Caco-2 (cell line): Measurements from ENCODE around the gene ADGRL2. TPM values are rescaled to one million over a fixed set of nuclear protein-coding genes. Genes with fewer than 3 reads are reported as not detected.
A peak's percentile ranks its signal among the peaks of the same experiment; 100 is the strongest.

Experiments used
- BruUV-seq: library from RNA; stranded (reverse); fragments of 400-500 nt; replicated peaks from 2 replicates; lab custom pipeline; 2021; lab: Mats Ljungman, UMichigan
- CTCF ChIA-PET: fragments of 300-600 bp; sonication (Branson Sonifier 250); formaldehyde crosslinking; loops from one replicate; lab custom pipeline; 2022; ENCODE audit warnings: antibody characterized with exemption; lab: Charles Lee
- POLR2A ChIA-PET: fragments of 300-600 bp; sonication (Branson Sonifier 250); formaldehyde crosslinking; loops from one replicate; lab custom pipeline; 2022; ENCODE audit warnings: antibody characterized with exemption; lab: Charles Lee
- DNase-seq, 2 experiments: peaks; one replicate each; pipeline versions ENCODE4 v3.0.0 to v3.0.0-alpha.2; 2020 to 2022
- H3K27me3 ChIP-seq: replicated peaks from 2 replicates; pipeline ENCODE4 v1.6.0; 2011; ENCODE audit warnings: low read length; ENCODE audit not compliant: control insufficient read depth, insufficient read depth
- H3K36me3 ChIP-seq: 2 replicates; pipeline ENCODE4 v1.5.1; 2011; ENCODE audit warnings: low read length; ENCODE audit not compliant: control insufficient read depth, insufficient read depth
- H3K4me1 ChIP-seq: fragments of 250-450 bp; sonication (Bioruptor Pico); 2 replicates; pipeline ENCODE4 v1.5.1; 2020; ENCODE audit warnings: mild to moderate bottlenecking
- H3K4me3 ChIP-seq: 2 replicates; pipeline ENCODE4 v1.5.1; 2011; ENCODE audit warnings: low read depth, mild to moderate bottlenecking, control low read depth, low read length
- H3K9me3 ChIP-seq: fragments of 250-450 bp; sonication (Bioruptor Pico); 2 replicates; pipeline ENCODE4 v1.5.1; 2020; ENCODE audit warnings: mild to moderate bottlenecking, moderate library complexity
- H3K27ac Mint-ChIP-seq: one replicate; pipeline ENCODE4 v1.8.0; 2022; ENCODE audit warnings: mixed read lengths; ENCODE audit not compliant: unreplicated experiment
- H3K27me3 Mint-ChIP-seq: one replicate; pipeline ENCODE4 v1.8.0; 2022; ENCODE audit warnings: mixed read lengths; ENCODE audit not compliant: insufficient read depth, unreplicated experiment
- H3K36me3 Mint-ChIP-seq: one replicate; pipeline ENCODE4 v1.8.0; 2022; ENCODE audit warnings: mild to moderate bottlenecking, mixed read lengths; ENCODE audit not compliant: insufficient read depth, unreplicated experiment
- H3K4me1 Mint-ChIP-seq: one replicate; pipeline ENCODE4 v1.8.0; 2022; ENCODE audit warnings: low read depth, mixed read lengths; ENCODE audit not compliant: unreplicated experiment
- H3K4me3 Mint-ChIP-seq: one replicate; pipeline ENCODE4 v1.8.0; 2022; ENCODE audit warnings: mild to moderate bottlenecking, moderate library complexity, mixed read lengths; ENCODE audit not compliant: unreplicated experiment
- H3K9me3 Mint-ChIP-seq: one replicate; pipeline ENCODE4 v1.8.0; 2022; ENCODE audit warnings: mixed read lengths; ENCODE audit not compliant: unreplicated experiment
- intact Hi-C: fragments of 100-400 bp; cut with micrococcal nuclease; formaldehyde crosslinking; loops from one replicate; pipeline ENCODE4 v1.10.0; 2022; ENCODE audit not compliant: unreplicated experiment
- total RNA-seq: library from RNA; stranded (reverse); gene quantifications from 2 replicates; pipeline ENCODE4 v1.2.3, GENCODE V29; 2022
- TF ChIP-seq, protein P1 (sequence below), 2 experiments: fragments of 200-600 bp in 1 of 2; IDR thresholded peaks; 1 replicate in 1 of 2; 2 replicates in 1 of 2; pipeline versions ENCODE4 v1.5.1 to v1.8.0; 2011 to 2022; ENCODE audit warnings: antibody characterized with exemption in 1 of 2, control low read depth in 1 of 2, inconsistent platforms in 1 of 2, low read depth in 1 of 2, low read length in 1 of 2, mild to moderate bottlenecking in 1 of 2, moderate library complexity in 1 of 2; ENCODE audit not compliant: insufficient read depth in 1 of 2, severe bottlenecking in 1 of 2, unreplicated experiment in 1 of 2

ADGRL2 gene
- total RNA-seq, 1 experiment from 2014 or later = 3.8 TPM

DNA sequence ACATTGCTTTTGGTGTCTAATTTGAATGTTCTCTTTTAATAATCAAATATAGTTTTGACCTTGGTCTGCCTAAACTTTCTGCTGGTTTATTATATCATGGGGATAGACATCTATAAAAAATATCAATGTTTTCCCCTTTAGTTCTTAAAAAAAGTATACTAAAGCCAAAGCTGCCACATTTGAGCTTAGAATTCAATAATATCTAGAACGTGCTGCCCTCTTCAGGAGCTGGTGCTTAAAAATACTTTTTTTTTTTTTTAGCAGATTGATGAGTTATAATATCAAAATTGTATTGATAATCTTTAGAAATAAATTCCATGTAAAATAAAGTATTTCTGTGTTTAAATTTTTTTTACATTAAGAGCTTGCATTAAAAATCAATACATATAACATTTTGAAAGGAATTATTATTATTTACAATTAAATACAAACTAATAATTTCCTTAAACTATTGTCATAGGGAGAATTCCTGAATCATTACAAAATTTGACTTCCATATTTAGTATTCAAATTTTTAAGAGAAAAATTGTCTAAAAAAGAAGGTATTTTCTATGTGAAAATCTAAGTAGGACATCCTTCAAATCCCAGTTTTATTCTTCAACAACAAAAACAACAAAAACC lies 40.1 kb upstream of the ADGRL2 start:
- intact Hi-C loops = loop anchor here (1.0 kb wide), 1 partner anchor 211 kb away; no protein-coding TSS in a partner anchor
- ChIA-PET POLR2A (no interaction called here), CTCF (interaction anchor here (0.6 to 1.3 kb wide), 4 partner anchors 16 to 211 kb away, joined by 3 to 10 read pairs (median 3); no protein-coding TSS in a partner anchor)
- no peak for DNase-seq
- no peak overlapping the region for H3K27ac Mint-ChIP-seq
- no peaks in the 10 kb centered on the region for H3K36me3 Mint-ChIP-seq
- no peaks in the 10 kb centered on the region for H3K9me3 Mint-ChIP-seq
- H3K4me3 ChIP-seq = no peak overlapping the region
- no peak overlapping the region for H3K4me3 Mint-ChIP-seq
- no TSS peak for BruUV-seq
- no peaks in the 10 kb centered on the region for H3K36me3 ChIP-seq
- no peaks in the 10 kb centered on the region for H3K9me3 ChIP-seq
- no peaks in the 10 kb centered on the region for H3K27me3 Mint-ChIP-seq
- H3K4me1 Mint-ChIP-seq = no peaks in the 10 kb centered on the region
- H3K4me1 ChIP-seq = no peaks in the 10 kb centered on the region
- no peaks in the 10 kb centered on the region for H3K27me3 ChIP-seq
- TF ChIP-seq, protein P1, sequence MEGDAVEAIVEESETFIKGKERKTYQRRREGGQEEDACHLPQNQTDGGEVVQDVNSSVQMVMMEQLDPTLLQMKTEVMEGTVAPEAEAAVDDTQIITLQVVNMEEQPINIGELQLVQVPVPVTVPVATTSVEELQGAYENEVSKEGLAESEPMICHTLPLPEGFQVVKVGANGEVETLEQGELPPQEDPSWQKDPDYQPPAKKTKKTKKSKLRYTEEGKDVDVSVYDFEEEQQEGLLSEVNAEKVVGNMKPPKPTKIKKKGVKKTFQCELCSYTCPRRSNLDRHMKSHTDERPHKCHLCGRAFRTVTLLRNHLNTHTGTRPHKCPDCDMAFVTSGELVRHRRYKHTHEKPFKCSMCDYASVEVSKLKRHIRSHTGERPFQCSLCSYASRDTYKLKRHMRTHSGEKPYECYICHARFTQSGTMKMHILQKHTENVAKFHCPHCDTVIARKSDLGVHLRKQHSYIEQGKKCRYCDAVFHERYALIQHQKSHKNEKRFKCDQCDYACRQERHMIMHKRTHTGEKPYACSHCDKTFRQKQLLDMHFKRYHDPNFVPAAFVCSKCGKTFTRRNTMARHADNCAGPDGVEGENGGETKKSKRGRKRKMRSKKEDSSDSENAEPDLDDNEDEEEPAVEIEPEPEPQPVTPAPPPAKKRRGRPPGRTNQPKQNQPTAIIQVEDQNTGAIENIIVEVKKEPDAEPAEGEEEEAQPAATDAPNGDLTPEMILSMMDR (IDR thresholded peaks at IDR 0.05; ENCODE audit: insufficient read depth in 1 of 2, low read depth in 1 of 2, low read length in 1 of 2, severe bottlenecking in 1 of 2, unreplicated experiment in 1 of 2) = peak in 1 of 2 experiments; percentile 4

DNA sequence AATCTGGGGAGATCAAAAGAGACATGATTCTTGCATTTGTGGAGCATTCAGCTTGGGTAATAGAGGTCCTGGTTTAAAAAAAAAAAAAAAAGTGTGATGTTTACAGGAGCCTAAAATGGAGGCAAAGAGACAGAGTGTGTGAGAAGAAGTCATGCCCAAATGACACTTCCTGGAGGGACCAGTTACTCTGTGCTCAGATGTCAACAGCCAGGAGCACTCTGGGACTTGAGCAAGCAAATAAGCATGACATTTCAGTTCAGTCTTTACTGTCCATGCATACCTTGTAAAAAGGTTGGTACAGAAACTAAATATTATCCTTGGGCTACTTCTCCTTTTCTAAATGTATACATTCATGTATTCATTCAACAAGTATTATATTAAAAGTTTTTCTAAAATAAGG lies 25.2 kb upstream of the ADGRL2 start:
- Mint-ChIP-seq H3K4me1 (no peaks in the 10 kb centered on the region), H3K4me3 (no peak overlapping the region), H3K36me3 (no peaks in the 10 kb centered on the region), H3K27ac (no peak overlapping the region), H3K27me3 (no peaks in the 10 kb centered on the region), H3K9me3 (no peaks in the 10 kb centered on the region)
- no peak overlapping the region for H3K4me3 ChIP-seq
- DNase-seq = no peak
- TF ChIP-seq, protein P1 (IDR thresholded peaks at IDR 0.05; ENCODE audit: insufficient read depth in 1 of 2, low read depth in 1 of 2, low read length in 1 of 2, severe bottlenecking in 1 of 2, unreplicated experiment in 1 of 2) = no peak
- no peaks in the 10 kb centered on the region; the same call in 1 of the 2 replicates for H3K4me1 ChIP-seq
- intact Hi-C loops = no loop called here
- ChIA-PET CTCF (no interaction called here), POLR2A (no interaction called here)
- BruUV-seq = no TSS peak
- H3K27me3 ChIP-seq = no peaks in the 10 kb centered on the region
- no peaks in the 10 kb centered on the region for H3K36me3 ChIP-seq
- H3K9me3 ChIP-seq = no peaks in the 10 kb centered on the region

DNA sequence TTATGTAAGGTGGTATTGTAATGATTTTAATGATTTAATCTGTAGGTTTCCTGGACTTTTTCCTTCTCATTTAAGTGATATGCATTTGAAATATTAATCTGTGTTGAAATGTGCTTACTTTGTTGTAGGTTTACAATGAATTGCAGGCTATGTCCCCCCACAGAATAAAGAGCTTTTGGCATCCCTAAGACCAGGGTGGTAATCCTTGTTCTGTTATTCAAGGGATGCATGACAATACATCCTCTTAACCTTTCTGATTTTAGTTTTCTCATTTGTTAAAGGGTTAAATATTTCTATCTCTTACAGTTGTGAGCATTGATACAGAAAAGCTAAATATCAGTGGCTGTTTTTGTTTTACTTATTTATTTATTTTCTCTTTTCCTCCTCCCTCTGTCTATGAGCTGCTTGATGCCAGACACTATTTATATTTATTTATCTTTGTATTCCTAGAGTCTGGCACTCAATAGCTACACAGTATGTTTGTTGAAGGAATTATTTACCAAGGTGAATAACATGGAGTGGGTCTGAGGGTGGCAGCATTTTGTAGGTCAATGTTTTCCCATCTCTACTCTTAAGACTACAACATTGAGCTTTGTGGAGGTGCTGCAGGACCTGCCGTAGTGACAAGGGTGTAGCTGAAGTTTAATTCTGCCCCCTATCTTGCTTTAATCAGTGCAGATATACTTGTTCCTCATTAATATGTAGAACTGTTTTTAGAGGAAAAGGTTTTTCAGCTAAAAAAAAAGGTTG lies 19.9 kb upstream of the ADGRL2 start:
- H3K9me3 ChIP-seq = no peaks in the 10 kb centered on the region
- Mint-ChIP-seq H3K4me3 (no peak overlapping the region), H3K4me1 (no peaks in the 10 kb centered on the region), H3K27me3 (no peaks in the 10 kb centered on the region), H3K36me3 (no peaks in the 10 kb centered on the region), H3K9me3 (no peaks in the 10 kb centered on the region), H3K27ac (no peak overlapping the region)
- H3K27me3 ChIP-seq = no peaks in the 10 kb centered on the region
- POLR2A ChIA-PET = no interaction called here
- H3K4me3 ChIP-seq = no peak overlapping the region
- DNase-seq = no peak
- no peaks in the 10 kb centered on the region for H3K36me3 ChIP-seq
- TF ChIP-seq, protein P1 (IDR thresholded peaks at IDR 0.05; ENCODE audit: insufficient read depth in 1 of 2, low read depth in 1 of 2, low read length in 1 of 2, severe bottlenecking in 1 of 2, unreplicated experiment in 1 of 2) = no peak
- BruUV-seq = no TSS peak
- H3K4me1 ChIP-seq = no peaks in the 10 kb centered on the region
- intact Hi-C loops = no loop called here
- CTCF ChIA-PET = no interaction called here
